22Rv1 (cell line): ENCODE results near the gene SLC35B4.

Experiments used
- ZFX ChIP-seq: fragments of 450-650 bp; IDR thresholded peaks from 2 replicates; pipeline ENCODE4 v1.6.1; 2017; ENCODE audit warnings: antibody characterized with exemption, borderline replicate concordance
- TF ChIP-seq, protein P1 (sequence below): fragments of 450-650 bp; IDR thresholded peaks from 2 replicates; pipeline ENCODE4 v1.5.1; 2017; ENCODE audit warnings: mild to moderate bottlenecking

DNA sequence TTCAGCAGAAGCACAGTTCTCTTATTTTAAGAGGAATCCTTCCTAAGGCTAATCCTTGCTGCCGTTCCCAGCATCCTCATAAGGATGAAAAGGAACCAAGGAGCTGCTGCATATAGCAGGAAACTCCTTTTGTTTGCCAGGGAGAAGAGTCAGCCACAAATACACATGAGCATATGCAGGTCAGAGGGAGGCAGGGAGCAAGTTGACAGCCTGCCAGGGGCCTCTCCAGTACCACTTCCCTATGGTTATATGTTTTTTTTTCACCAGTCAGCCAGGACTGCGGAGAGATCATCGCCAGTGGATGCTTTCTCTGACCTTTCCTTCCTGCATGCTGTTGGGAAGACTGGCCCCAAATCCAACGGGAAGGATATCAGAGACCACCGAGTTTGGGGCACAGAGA is 39.8 kb downstream of the SLC35B4 start:
- TF ChIP-seq, protein P1, sequence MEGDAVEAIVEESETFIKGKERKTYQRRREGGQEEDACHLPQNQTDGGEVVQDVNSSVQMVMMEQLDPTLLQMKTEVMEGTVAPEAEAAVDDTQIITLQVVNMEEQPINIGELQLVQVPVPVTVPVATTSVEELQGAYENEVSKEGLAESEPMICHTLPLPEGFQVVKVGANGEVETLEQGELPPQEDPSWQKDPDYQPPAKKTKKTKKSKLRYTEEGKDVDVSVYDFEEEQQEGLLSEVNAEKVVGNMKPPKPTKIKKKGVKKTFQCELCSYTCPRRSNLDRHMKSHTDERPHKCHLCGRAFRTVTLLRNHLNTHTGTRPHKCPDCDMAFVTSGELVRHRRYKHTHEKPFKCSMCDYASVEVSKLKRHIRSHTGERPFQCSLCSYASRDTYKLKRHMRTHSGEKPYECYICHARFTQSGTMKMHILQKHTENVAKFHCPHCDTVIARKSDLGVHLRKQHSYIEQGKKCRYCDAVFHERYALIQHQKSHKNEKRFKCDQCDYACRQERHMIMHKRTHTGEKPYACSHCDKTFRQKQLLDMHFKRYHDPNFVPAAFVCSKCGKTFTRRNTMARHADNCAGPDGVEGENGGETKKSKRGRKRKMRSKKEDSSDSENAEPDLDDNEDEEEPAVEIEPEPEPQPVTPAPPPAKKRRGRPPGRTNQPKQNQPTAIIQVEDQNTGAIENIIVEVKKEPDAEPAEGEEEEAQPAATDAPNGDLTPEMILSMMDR = no peak
- TF ChIP-seq ZFX = no peak
